Small intestine (tissue), 7 donors: ENCODE measurements around the gene ANO9. TPM values are rescaled to one million over a fixed set of nuclear protein-coding genes. Genes with fewer than 3 reads are reported as not detected.

Source experiments
- DNase-seq, 2 donors: peaks; one replicate each; pipeline versions ENCODE4 v3.0.0 to v3.0.0-alpha.2; 2013
- FAIRE-seq: peaks from 2 replicates; lab custom pipeline; 2012; peaks lifted over from hg19 to GRCh38; lab: Jason Lieb, UNC
- H3K27ac ChIP-seq, 3 donors: one replicate each; pipeline ENCODE4 v1.5.1; 2013; ENCODE audit warnings: low read length in 2 of 3, mild to moderate bottlenecking in 2 of 3, control low read depth in 1 of 3, inconsistent platforms in 1 of 3, low read depth in 1 of 3, moderate library complexity in 1 of 3
- H3K27me3 ChIP-seq, 3 donors: one replicate each; pipeline ENCODE4 v1.6.1; 2013; ENCODE audit warnings: low read length in 3 of 3, inconsistent platforms in 1 of 3; ENCODE audit not compliant: control insufficient read depth in 3 of 3, insufficient read depth in 3 of 3
- H3K36me3 ChIP-seq, 3 donors: one replicate each; pipeline ENCODE4 v1.6.1; 2013; ENCODE audit warnings: low read length in 3 of 3, inconsistent platforms in 1 of 3, low read depth in 1 of 3, mild to moderate bottlenecking in 1 of 3, moderate library complexity in 1 of 3; ENCODE audit not compliant: control insufficient read depth in 3 of 3, insufficient read depth in 2 of 3
- H3K4me1 ChIP-seq, 3 donors: one replicate each; pipeline ENCODE4 v1.6.1; 2013; ENCODE audit warnings: low read length in 2 of 3, inconsistent platforms in 1 of 3, low read depth in 1 of 3, mild to moderate bottlenecking in 1 of 3, moderate library complexity in 1 of 3; ENCODE audit not compliant: control insufficient read depth in 3 of 3, insufficient read depth in 2 of 3
- H3K4me3 ChIP-seq, 3 donors: one replicate each; pipeline ENCODE4 v1.5.1; 2013; ENCODE audit warnings: low read length in 3 of 3, control low read depth in 1 of 3, inconsistent platforms in 1 of 3, low read depth in 1 of 3, mild to moderate bottlenecking in 1 of 3, moderate library complexity in 1 of 3
- H3K9me3 ChIP-seq, 2 donors: one replicate each; pipeline ENCODE4 v1.6.1; 2013; ENCODE audit warnings: low read depth in 1 of 2, low read length in 1 of 2; ENCODE audit not compliant: control insufficient read depth in 2 of 2, insufficient read depth in 1 of 2
- WGBS, 3 donors: extraction: QIAGEN DNeasy Blood & Tissue Kit; methylation state at CpG; one replicate each; pipeline ENCODE4 v1.1.7; 2013; 5-methylcytosine and 5-hydroxymethylcytosine counted together
- polyA plus RNA-seq, 4 donors: library from polyadenylated mRNA; stranded (reverse) in 3 of 4; unstranded in 1 of 4; fragments of 200-250 nt in 3 of 4; fragments of 120-200 nt in 1 of 4; gene quantifications; one replicate each; pipeline versions ENCODE4 v1.2.1 to v1.2.3, GENCODE V29; 2013
- donor health status: healthy with polysubstance abuse.
- donor health status: control.
- donor health status: control.
- donor health status: Bipolar disorder and iron deficiency.
- donor health status: healthy.

The ANO9 gene
- polyA plus RNA-seq, 4 donors = 84.7 to 363 (median 220) TPM

DNA sequence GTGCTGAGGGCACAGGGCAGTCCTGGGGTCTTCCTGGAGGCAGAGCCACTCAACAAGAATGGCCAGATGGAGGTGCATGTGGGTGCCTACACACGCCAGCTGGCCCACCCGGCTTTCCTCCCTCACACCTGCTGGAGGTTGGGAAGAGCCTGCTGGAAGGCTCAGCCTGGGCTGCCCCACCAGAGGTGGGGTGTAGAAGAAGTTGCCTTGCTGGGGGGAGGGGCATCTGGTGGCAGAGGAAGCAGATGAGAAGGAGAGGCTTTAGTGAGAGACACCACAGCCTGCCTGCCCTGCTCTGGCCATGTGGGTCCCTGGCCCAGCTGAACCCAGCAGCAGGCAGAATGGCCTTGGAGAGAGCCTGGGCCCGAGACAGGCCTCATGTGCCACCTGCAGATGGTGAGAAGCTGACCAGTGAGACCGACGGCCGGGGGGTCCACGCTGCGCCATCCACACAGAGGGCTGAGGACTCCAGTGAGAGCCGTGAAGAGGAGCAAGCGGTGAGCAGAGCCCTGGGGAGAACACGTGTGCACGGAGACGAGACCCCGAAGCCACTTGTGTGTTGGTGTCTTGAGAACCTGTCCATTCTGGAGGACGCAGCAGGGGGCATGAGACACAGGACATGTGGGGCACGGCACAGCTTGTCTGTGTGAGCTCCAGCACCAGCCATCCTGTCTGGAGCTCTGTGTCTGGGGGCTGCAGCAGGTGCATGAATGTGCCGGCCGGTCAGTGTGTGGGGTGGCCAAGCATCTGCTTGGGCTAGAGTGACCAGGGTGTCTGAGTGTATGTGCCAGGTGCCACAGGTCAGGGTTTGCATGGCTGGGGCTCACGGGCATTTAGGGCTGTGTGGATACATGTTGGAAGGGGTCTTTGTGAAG lies 69.9 kb downstream of the ANO9 start:
- DNase-seq (no peak), FAIRE-seq (no peak)
- Histone ChIP-seq H3K27ac (no peak overlapping the region), H3K36me3 (peaks cover 0 to 16% (median 0%) of the 10 kb centered on the region in 3 donors), H3K9me3 (peaks cover 0 to 7% of the 10 kb centered on the region in 2 donors), H3K4me1 (peaks cover 0 to 7% (median 0%) of the 10 kb centered on the region in 3 donors), H3K4me3 (no peak overlapping the region), H3K27me3 (peaks cover 0 to 21% (median 13%) of the 10 kb centered on the region in 3 donors)
- WGBS, 3 donors = 80 to 86% (median 81%) methylated on average over 19 of the region's 19 CpGs

DNA sequence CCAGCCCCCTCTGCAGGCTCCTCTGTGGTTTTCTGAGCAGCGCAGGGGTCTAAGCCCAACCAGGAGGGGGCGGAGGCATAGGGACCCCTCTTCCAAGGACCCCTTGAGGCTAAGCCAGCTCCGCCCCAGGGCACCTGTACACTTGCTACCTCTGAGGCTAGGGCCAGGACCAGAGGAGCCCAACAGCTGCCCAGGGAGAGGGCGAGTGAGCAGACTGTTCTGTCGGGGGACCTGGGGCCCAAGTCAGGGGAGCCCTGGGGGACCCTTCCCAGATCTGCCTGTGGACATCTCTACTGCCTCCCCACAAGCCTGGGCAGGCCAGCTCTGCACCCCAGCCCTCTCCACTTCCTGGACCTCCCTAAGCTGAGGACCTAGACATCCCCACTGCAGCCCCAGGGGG lies 70.8 kb downstream of the ANO9 start:
- no peak overlapping the region for H3K4me3 ChIP-seq
- no peak overlapping the region for H3K27ac ChIP-seq
- H3K9me3 ChIP-seq = peaks cover 0 to 7% of the 10 kb centered on the region in 2 donors
- H3K27me3 ChIP-seq = peaks cover 0 to 21% (median 13%) of the 10 kb centered on the region in 3 donors
- 68 to 79% (median 73%) methylated on average over 5 of the region's 5 CpGs for WGBS, 3 donors
- DNase-seq = no peak
- peaks cover 0 to 7% (median 0%) of the 10 kb centered on the region in 3 donors for H3K4me1 ChIP-seq
- FAIRE-seq = no peak
- peaks cover 0 to 16% (median 0%) of the 10 kb centered on the region in 3 donors for H3K36me3 ChIP-seq

DNA sequence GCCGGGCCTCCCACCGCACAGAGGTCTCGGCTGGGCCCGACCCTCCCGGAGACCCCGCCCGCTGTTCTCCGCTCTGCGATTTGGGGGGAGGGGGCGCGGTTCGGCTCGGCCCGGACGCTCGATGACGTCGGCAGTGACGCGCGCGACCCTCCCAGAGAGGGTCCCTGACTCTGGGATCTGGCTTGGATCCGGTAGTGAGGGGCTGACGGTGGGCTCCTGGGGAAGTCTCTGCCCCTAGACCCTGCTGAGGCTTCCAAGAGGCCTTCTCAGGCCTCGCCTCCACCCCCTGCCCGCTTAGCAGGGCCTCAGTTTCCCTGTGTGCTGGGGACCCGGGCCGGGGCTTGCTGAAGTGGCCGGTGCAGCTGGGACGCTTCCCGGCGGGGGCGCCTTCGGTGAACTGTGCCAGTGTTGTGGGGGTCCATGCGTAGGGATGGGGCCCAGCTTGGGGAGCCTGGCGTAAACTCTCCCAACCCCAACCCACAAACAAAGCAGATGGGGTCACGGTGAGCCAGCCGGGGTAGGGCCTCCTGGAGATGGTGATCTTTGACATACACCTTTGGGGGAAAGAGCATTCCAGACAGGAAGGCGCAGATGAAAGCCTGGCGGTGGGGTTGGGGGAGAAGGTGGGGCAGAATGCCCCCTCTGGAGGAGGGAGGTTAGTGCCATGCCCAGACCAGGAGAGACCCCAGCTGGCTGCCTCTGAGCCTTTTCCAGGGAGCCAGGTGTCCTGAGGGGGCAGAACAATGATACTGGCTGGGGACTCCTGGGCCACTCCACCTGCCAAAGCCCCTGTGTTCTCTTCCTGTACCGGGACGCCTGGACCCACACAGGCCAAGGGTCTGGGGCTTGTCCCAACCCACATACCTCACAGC lies 71.5 kb downstream of the ANO9 start:
- Histone ChIP-seq H3K36me3 (peaks cover 0 to 11% (median 0%) of the 10 kb centered on the region in 3 donors), H3K27me3 (peaks cover 0 to 21% (median 13%) of the 10 kb centered on the region in 3 donors), H3K4me1 (peaks cover 0 to 7% (median 0%) of the 10 kb centered on the region in 3 donors), H3K4me3 (peak overlapping the region in 1 of 3 donors; percentile 27), H3K27ac (peak overlapping the region in 1 of 3 donors; percentile 33), H3K9me3 (peaks cover 0 to under 1% of the 10 kb centered on the region in 2 donors)
- WGBS, 3 donors = 24 to 33% (median 26%) methylated on average over 23 to 42 of the region's 42 CpGs
- DNase-seq (no peak), FAIRE-seq (no peak)

DNA sequence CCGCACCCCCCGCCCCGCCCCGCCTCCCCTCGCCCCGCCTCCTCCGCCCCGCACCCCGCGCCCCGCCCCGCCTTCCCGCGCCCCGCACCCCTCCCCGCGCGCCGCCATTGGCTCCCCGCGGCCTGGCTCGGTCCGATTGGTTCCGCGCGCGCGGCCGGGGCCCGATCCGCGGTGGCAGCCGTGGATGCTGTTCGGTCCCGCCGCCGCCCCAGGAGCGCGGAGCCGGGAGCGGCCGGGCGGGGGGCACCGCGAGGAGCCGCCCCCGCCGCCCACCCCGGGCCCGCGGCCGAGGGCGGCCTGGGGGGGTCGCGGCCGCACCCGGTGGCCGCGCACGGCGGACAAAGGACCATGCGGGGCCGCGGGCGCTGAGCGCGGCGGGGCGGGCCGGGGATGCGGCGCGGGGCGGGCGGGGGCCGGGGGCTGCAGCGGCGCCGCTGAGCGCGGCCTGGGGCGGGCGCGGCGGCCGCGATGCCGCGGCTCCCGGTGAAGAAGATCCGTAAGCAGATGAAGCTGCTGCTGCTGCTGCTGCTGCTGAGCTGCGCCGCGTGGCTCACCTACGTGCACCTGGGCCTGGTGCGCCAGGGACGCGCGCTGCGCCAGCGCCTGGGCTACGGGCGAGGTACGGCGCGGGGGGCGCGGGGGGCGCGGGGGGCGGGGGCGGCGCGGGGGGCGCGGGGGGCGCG lies 72.3 kb downstream of the ANO9 start, which contains the start of gene B4GALNT4:
TSS of gene B4GALNT4 (plus strand) at position 164 of the 683 bp plus-strand sequence. CDS start at position 469, 305 bp downstream.
- H3K36me3 ChIP-seq = peaks cover 0 to 10% (median 0%) of the 10 kb centered on the region in 3 donors
- H3K4me1 ChIP-seq = peaks cover 0 to 7% (median 0%) of the 10 kb centered on the region in 3 donors
- H3K27me3 ChIP-seq = peaks cover 0 to 24% (median 13%) of the 10 kb centered on the region in 3 donors
- no peak for FAIRE-seq
- WGBS, 3 donors = 0 to 2% (median 1%) methylated on average over 17 to 109 of the region's 118 CpGs
- H3K27ac ChIP-seq = peak within 1 kb of the TSS in 1 of 3 donors; percentile 33
- H3K4me3 ChIP-seq = peak within 1 kb of the TSS in 2 of 3 donors; percentile 27 to 47
- no peak for DNase-seq
- no peaks in the 10 kb centered on the region for H3K9me3 ChIP-seq

DNA sequence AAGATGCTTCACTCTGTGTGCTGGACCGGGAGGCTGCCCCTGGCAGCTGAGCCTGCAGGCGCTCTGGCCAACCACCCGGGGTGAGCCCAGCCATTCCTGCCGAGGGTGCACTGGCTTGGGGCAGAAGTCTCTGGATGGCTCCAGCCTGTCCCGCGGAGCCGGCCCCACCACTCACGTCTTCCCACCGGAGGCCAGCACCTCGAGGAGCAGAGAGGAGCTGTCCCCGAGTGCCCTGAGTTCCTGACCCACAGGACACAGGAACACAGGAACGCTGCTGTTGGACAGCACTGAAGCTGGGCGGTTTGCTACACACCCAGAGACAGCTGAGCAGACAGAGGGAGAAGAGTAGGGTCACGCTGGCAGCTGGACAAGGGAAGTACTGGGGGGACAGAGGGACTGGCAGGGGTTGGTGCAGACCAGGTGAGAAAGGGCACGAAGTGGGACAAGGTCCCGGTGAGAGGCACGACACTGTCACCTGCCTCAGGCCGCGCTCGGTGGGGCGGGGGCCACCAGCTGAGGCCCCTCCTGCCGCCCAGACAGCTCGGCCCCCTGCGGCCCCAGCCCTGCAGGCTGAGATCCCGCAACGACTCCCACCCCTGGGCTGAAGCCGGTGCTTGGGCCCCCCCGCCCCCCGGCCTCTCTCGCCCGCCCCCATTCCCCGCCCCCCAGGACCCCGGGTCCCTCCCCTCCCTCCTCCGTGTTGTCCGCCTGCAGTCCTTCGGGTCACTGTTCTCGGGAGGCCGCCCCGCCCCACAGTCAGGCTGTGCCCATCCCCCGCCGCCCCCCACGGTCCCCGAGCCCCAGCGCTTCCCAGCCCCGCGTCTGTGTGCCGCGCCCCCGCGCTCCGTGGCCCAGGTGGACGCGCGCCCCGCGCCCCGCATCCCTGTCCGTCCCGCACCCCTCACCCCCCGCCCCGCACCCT lies 73.1 kb downstream of the ANO9 start:
- peaks cover 0 to 24% (median 13%) of the 10 kb centered on the region in 3 donors for H3K27me3 ChIP-seq
- peaks cover 0 to 8% (median 0%) of the 10 kb centered on the region in 3 donors for H3K36me3 ChIP-seq
- no peaks in the 10 kb centered on the region for H3K9me3 ChIP-seq
- H3K27ac ChIP-seq = no peak overlapping the region
- H3K4me1 ChIP-seq = peaks cover 0 to 7% (median 0%) of the 10 kb centered on the region in 3 donors
- 2 to 5% (median 4%) methylated on average over 20 to 60 of the region's 61 CpGs for WGBS, 3 donors
- FAIRE-seq = no peak
- DNase-seq = peak in 1 of 2 donors; percentile 35
- H3K4me3 ChIP-seq = peak overlapping the region in 2 of 3 donors; percentile 17 to 47

DNA sequence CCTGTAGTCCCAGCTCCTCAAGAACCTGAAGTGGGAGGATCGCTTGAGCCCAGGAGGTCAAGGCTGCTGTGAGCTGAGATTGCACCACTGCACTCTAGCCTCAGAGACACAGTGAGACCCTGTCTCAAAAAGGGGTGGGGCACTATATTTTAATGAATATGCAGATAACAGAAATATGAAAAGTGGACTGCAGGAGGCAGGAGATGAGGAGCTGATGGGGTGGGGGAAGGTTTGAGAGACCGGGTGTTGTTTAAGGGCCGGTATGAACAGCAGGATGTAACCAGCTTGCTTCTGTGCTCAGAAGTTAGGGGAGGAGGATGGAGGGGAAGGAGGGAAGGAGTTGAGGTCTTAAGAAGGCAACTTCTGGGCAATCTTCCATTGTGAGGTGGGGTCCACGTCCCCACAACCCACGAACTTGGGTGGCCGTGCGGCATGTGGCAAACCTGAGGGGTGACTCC lies 73.8 kb downstream of the ANO9 start:
- H3K9me3 ChIP-seq = no peaks in the 10 kb centered on the region
- peaks cover 0 to 7% (median 0%) of the 10 kb centered on the region in 3 donors for H3K4me1 ChIP-seq
- no peak for DNase-seq
- no peak overlapping the region for H3K27ac ChIP-seq
- FAIRE-seq = no peak
- peaks cover 0 to 4% (median 0%) of the 10 kb centered on the region in 3 donors for H3K36me3 ChIP-seq
- H3K4me3 ChIP-seq = no peak overlapping the region
- H3K27me3 ChIP-seq = peaks cover 0 to 24% (median 13%) of the 10 kb centered on the region in 3 donors
- WGBS, 3 donors = 39 to 53% (median 45%) methylated on average over 7 of the region's 7 CpGs
